GM12875 (cell line): ENCODE results near the gene ASIC3.
"Not testable (repeated sequence)": the region's sequence is repeated elsewhere in the genome, so short reads cannot be mapped to it uniquely, and the experiment has no call there.

ENCODE experiments used
- H3K4me3 ChIP-seq: one replicate; pipeline ENCODE4 v1.5.1; 2011; ENCODE audit warnings: low read depth, low read length, control low read depth
- CTCF ChIP-seq: IDR thresholded peaks from 2 replicates; pipeline ENCODE4 v1.5.1; 2011; ENCODE audit warnings: low read depth, mild to moderate bottlenecking, control low read depth, inconsistent platforms, low read length, moderate library complexity, borderline replicate concordance; ENCODE audit not compliant: insufficient read depth

ASIC3 gene

GRCh38 chr7:151018421-151019129 is 29.8 kb upstream of the ASIC3 start:
- H3K4me3 ChIP-seq = no peak overlapping the region
- TF ChIP-seq CTCF = no peak

- no peak overlapping the region for H3K4me3 ChIP-seq
- no peak for TF ChIP-seq CTCF
Observed at GRCh38 chr7:151019130-151019447, 29.2 kb upstream of the ASIC3 start.

- no peak for TF ChIP-seq CTCF
- H3K4me3 ChIP-seq = no peak overlapping the region
Observed at GRCh38 chr7:151020231-151020630, 28.1 kb upstream of the ASIC3 start.

- no peak overlapping the region for H3K4me3 ChIP-seq
- TF ChIP-seq CTCF = no peak
Observed at GRCh38 chr7:151023232-151023631, 25.1 kb upstream of the ASIC3 start.

GRCh38 chr7:151024435-151025056 is 23.8 kb upstream of the ASIC3 start, which contains the start of gene ATG9B:
Gene ATG9B, minus strand, starts transcription at chr7:151024494. Its CDS starts 71 bp downstream, at chr7:151024423.
- no peak within 1 kb of the TSS for H3K4me3 ChIP-seq
- no peak for TF ChIP-seq CTCF

GRCh38 chr7:151025924-151026671 is 22.2 kb upstream of the ASIC3 start:
- no peak for TF ChIP-seq CTCF
- H3K4me3 ChIP-seq = no peak overlapping the region

GRCh38 chr7:151026771-151027727 is 21.3 kb upstream of the ASIC3 start:
- not testable (repeated sequence) for H3K4me3 ChIP-seq

- H3K4me3 ChIP-seq = peak overlapping the region; percentile 52
Observed at GRCh38 chr7:151027728-151028130, 20.6 kb upstream of the ASIC3 start.
